Activated CD4-positive, CD25-positive, alpha-beta regulatory T cell treated with anti-CD3 and anti-CD28 coated beads, Interleukin-2, amount 50 U/mL, for 24 hours (primary cell): ENCODE results near the gene LARP4.

Experiments
- ATAC-seq, 2 donors: fragments of 150-1000 bp; cut with Tn5 transposase; one replicate each; pipeline ENCODE4 v1.10.0; 2021; ENCODE audit warnings: mild to moderate bottlenecking in 1 of 2, moderate library complexity in 1 of 2

Gene LARP4

DNA sequence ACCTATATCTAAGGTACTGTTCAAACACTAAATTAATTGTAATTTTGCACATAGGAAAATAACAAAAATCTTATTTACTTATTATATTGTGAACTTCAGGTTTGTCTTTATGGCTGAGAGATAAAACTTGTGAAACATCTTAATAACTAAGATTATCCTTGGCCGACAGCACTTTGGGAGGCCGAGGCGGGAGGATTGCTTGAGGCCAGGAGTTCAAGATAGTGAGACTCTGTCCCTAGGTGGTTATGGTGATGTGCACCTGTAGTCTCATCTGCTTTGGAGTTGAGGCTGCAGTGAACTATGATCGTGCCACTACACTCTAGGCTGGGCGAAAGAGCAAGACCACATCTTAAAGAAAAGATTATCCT is 126.7 kb downstream of the LARP4 start:
- no peak for ATAC-seq

DNA sequence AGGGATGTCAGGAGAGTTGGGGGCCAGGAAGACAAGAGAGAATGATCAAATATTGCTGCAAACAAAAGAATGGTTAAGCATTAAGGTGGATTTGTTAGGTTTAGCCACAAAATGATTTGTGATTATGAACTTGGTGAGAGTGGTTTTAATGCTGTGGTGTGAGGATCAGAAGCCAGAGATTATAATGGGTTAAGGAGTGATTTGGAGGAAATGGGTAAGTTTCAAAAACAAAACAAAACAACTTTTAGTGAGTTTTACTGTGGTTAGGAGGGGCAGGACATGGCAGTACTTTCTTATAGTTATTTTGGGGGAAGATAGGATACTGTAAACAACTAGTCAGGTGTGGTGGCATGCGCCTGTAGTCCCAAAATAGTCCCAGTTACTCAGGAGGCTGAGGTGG is 128.1 kb downstream of the LARP4 start:
- no peak for ATAC-seq

DNA sequence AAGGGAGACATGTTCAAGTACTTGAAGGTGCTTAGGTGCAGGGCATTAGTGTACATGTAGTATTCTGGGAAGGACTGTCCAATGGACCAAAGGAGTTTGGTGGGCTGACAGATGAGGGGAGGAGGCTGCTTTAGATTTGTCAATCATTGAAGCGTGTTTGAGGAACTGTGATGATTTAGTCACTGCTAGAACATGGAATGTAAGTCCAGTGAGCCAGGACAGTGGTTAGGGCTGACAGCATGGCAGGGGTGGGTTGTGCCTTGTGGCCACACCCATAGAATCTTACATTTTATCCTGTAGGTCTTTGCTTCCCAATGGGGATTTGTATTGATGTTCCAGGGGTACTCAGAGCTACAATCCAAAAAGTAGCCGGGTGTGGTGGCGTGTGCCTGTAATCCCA is 128.7 kb downstream of the LARP4 start:
- ATAC-seq: no peak
